Gastroesophageal sphincter (tissue), 4 donors: ENCODE data around the gene CHST11. TPM values are rescaled to one million over a fixed set of nuclear protein-coding genes. Genes with fewer than 3 reads are reported as not detected.

ENCODE experiments used
- ATAC-seq: fragments of 150-250 bp; one replicate; pipeline ENCODE4 v1.9.1; 2016; ENCODE audit warnings: mild to moderate bottlenecking, moderate library complexity
- H3K27ac ChIP-seq, 4 donors: fragments of 200-600 bp; sonication (generic) in 3 of 4; 1 replicate in 3 of 4; 2 replicates in 1 of 4; pipeline ENCODE4 v1.5.1; 2016 to 2019
- H3K27me3 ChIP-seq: fragments of 200-600 bp; sonication (generic); one replicate; pipeline ENCODE4 v1.5.1; 2019
- H3K36me3 ChIP-seq, 2 donors: fragments of 200-600 bp; sonication (generic); one replicate each; pipeline ENCODE4 v1.5.1; 2019; ENCODE audit warnings: control low read depth in 1 of 2
- H3K4me1 ChIP-seq, 3 donors: fragments of 200-600 bp; sonication (generic); 1 replicate in 2 of 3; 2 replicates in 1 of 3; pipeline ENCODE4 v1.5.1; 2016 to 2019; ENCODE audit warnings: control low read depth in 2 of 3
- H3K4me3 ChIP-seq, 2 donors: fragments of 200-600 bp; sonication (generic); one replicate each; pipeline ENCODE4 v1.5.1; 2019; ENCODE audit warnings: mild to moderate bottlenecking in 1 of 2, moderate library complexity in 1 of 2
- H3K9me3 ChIP-seq, 3 donors: fragments of 200-600 bp; sonication (generic); one replicate each; pipeline ENCODE4 v1.5.1; 2017 to 2019; ENCODE audit warnings: control low read depth in 2 of 3
- CTCF ChIP-seq, 4 experiments: fragments of 200-600 bp in 2 of 4; fragments of 450-650 bp in 2 of 4; sonication (generic) in 1 of 4; IDR thresholded peaks; one replicate each; pipeline ENCODE4 v1.5.1; 2017 to 2019; ENCODE audit warnings: antibody characterized with exemption in 4 of 4, mild to moderate bottlenecking in 2 of 4, moderate library complexity in 2 of 4
- EP300 ChIP-seq: sonication (generic); formaldehyde crosslinking; IDR thresholded peaks from one replicate; pipeline ENCODE4 v1.6.1; 2017; ENCODE audit warnings: antibody characterized with exemption, mild to moderate bottlenecking
- POLR2A ChIP-seq, 2 donors: fragments of 450-650 bp; IDR thresholded peaks; one replicate each; pipeline ENCODE4 v1.6.1; 2017; ENCODE audit warnings: antibody characterized with exemption in 2 of 2, mild to moderate bottlenecking in 2 of 2, moderate library complexity in 1 of 2
- POLR2AphosphoS5 ChIP-seq: sonication (generic); formaldehyde crosslinking; IDR thresholded peaks from one replicate; pipeline ENCODE4 v1.6.1; 2017; ENCODE audit warnings: antibody characterized with exemption
- WGBS, 2 donors: methylation state at CpG; one replicate each; pipeline ENCODE4 v1.1.5; 2018; ENCODE audit warnings: low coverage in 1 of 2; 5-methylcytosine and 5-hydroxymethylcytosine counted together
- total RNA-seq, 4 donors: library from RNA; depleted of rRNA; stranded (reverse); fragments of >200 nt; gene quantifications; one replicate each; pipeline ENCODE4 v1.1.0, GENCODE V29; 2016

The CHST11 gene
- total RNA-seq, 4 donors from 2014 or later: 4.3 to 15.6 (median 11.0) TPM

GRCh38 chr12:104549815-104550480 lies 93.2 kb downstream of the CHST11 start:
- Histone ChIP-seq H3K27ac (no peak overlapping the region), H3K4me3 (no peak overlapping the region), H3K9me3 (peaks cover 0 to 18% (median 0%) of the 10 kb centered on the region in 3 donors), H3K4me1 (no peaks in the 10 kb centered on the region), H3K27me3 (no peaks in the 10 kb centered on the region), H3K36me3 (no peaks in the 10 kb centered on the region)
- ATAC-seq: no peak
- TF ChIP-seq POLR2AphosphoS5 (no peak), CTCF (IDR thresholded peaks at IDR 0.05) (no peak), EP300 (no peak), POLR2A (IDR thresholded peaks at IDR 0.05) (no peak)
- 68 to 80% methylated on average over 4 to 6 of the region's 9 CpGs for WGBS, 2 donors

- H3K27me3 ChIP-seq: no peaks in the 10 kb centered on the region
- TF ChIP-seq EP300 (no peak), POLR2AphosphoS5 (no peak), CTCF (IDR thresholded peaks at IDR 0.05) (no peak), POLR2A (IDR thresholded peaks at IDR 0.05) (no peak)
- peaks cover 0 to 18% (median 0%) of the 10 kb centered on the region in 3 donors for H3K9me3 ChIP-seq
- H3K4me3 ChIP-seq: no peak overlapping the region
- H3K36me3 ChIP-seq: no peaks in the 10 kb centered on the region
- H3K27ac ChIP-seq: no peak overlapping the region
- no peak for ATAC-seq
- no peaks in the 10 kb centered on the region for H3K4me1 ChIP-seq
- 85 to 91% methylated on average over 11 to 12 of the region's 14 CpGs for WGBS, 2 donors
Observed at GRCh38 chr12:104551313-104551931, 94.7 kb downstream of the CHST11 start.

DNA sequence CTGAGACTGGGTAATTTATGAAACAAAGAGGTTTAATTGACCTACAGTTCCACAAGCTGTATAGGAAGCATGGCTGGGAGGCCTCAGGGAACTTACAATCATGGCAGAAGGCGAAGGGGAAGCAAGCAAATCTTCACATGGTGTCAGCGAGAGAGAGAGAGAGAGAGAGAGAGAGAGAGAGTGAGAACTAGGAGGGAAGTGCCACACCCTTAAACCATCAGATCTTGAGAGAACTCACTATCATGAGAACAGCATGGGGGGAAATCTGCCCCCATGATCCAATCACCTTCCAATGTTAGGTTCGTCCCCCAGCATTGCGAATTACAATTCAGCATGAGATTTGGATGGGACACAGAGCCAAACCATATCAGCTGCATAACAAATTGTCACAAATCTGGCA lies 96.7 kb downstream of the CHST11 start:
- Histone ChIP-seq H3K4me3 (no peak overlapping the region), H3K9me3 (peaks cover 0 to 18% (median 0%) of the 10 kb centered on the region in 3 donors), H3K4me1 (no peaks in the 10 kb centered on the region), H3K36me3 (no peaks in the 10 kb centered on the region), H3K27me3 (no peaks in the 10 kb centered on the region), H3K27ac (no peak overlapping the region)
- 90 to 100% methylated on average over 2 to 4 of the region's 4 CpGs for WGBS, 2 donors
- ATAC-seq: no peak
- TF ChIP-seq POLR2AphosphoS5: no peak
- TF ChIP-seq CTCF (IDR thresholded peaks at IDR 0.05): no peak
- no peak for TF ChIP-seq EP300
- TF ChIP-seq POLR2A (IDR thresholded peaks at IDR 0.05): no peak

GRCh38 chr12:104555648-104556047 lies 98.9 kb downstream of the CHST11 start:
- H3K36me3 ChIP-seq: no peaks in the 10 kb centered on the region
- ATAC-seq: no peak
- no peaks in the 10 kb centered on the region for H3K4me1 ChIP-seq
- no peak for TF ChIP-seq POLR2AphosphoS5
- no peak for TF ChIP-seq EP300
- TF ChIP-seq POLR2A (IDR thresholded peaks at IDR 0.05): no peak
- TF ChIP-seq CTCF (IDR thresholded peaks at IDR 0.05): no peak
- no peaks in the 10 kb centered on the region for H3K27me3 ChIP-seq
- 60% methylated on average over 1 to 4 of the region's 6 CpGs for WGBS, 2 donors
- H3K9me3 ChIP-seq: peaks cover 0 to 18% (median 0%) of the 10 kb centered on the region in 3 donors
- no peak overlapping the region for H3K4me3 ChIP-seq
- H3K27ac ChIP-seq: no peak overlapping the region
